Measurements from ENCODE around the gene PCBP3.
"Not testable (repeated sequence)": the region's sequence is repeated elsewhere in the genome, so short reads cannot be mapped to it uniquely, and the experiment has no call there.

Gene PCBP3

GRCh38 chr21:45635271-45636151 lies 8.0 kb upstream of the PCBP3 start:
- no peak for DNase-seq (ENCODE audit: low spot score)

GRCh38 chr21:45636459-45636858 lies 7.1 kb upstream of the PCBP3 start:
- no peak for DNase-seq (ENCODE audit: low spot score)

GRCh38 chr21:45636951-45637646 lies 6.4 kb upstream of the PCBP3 start:
- DNase-seq (ENCODE audit: low spot score) = no peak

GRCh38 chr21:45637883-45638282 lies 5.6 kb upstream of the PCBP3 start:
- DNase-seq (ENCODE audit: low spot score) = no peak

- no peak for DNase-seq (ENCODE audit: low spot score)
Measured at GRCh38 chr21:45638707-45639106, 4.8 kb upstream of the PCBP3 start.

GRCh38 chr21:45639206-45640000 lies 4.1 kb upstream of the PCBP3 start:
- DNase-seq (ENCODE audit: low spot score) = no peak

GRCh38 chr21:45640001-45640887 lies 3.3 kb upstream of the PCBP3 start:
- DNase-seq (ENCODE audit: low spot score) = no peak

GRCh38 chr21:45640888-45641479 lies 2.5 kb upstream of the PCBP3 start:
- no peak for DNase-seq (ENCODE audit: low spot score)

- DNase-seq (ENCODE audit: low spot score) = no peak
Measured at GRCh38 chr21:45641480-45642035, 2.0 kb upstream of the PCBP3 start.

- DNase-seq (ENCODE audit: low spot score) = no peak
Measured at GRCh38 chr21:45642122-45642813, 1.3 kb upstream of the PCBP3 start.

- DNase-seq (ENCODE audit: low spot score) = no peak
Measured at GRCh38 chr21:45644041-45644906, 749 bp downstream of the PCBP3 start.

- DNase-seq (ENCODE audit: low spot score) = no peak
Measured at GRCh38 chr21:45651921-45652320, 8.4 kb downstream of the PCBP3 start.

- DNase-seq (ENCODE audit: low spot score) = no peak
Measured at GRCh38 chr21:45655124-45655523, 11.6 kb downstream of the PCBP3 start.

- DNase-seq (ENCODE audit: low spot score) = not testable (repeated sequence)
Measured at GRCh38 chr21:45656114-45656513, 12.6 kb downstream of the PCBP3 start.

GRCh38 chr21:45661913-45662622 lies 18.5 kb downstream of the PCBP3 start:
- DNase-seq (ENCODE audit: low spot score) = not testable (repeated sequence)

GRCh38 chr21:45662623-45663245 lies 19.2 kb downstream of the PCBP3 start:
- not testable (repeated sequence) for DNase-seq (ENCODE audit: low spot score)

GRCh38 chr21:45669382-45669781 lies 25.9 kb downstream of the PCBP3 start:
- no peak for DNase-seq (ENCODE audit: low spot score)

GRCh38 chr21:45670731-45671130 lies 27.2 kb downstream of the PCBP3 start:
- no peak for DNase-seq (ENCODE audit: low spot score)

Measured in AG08396 (cell line).